Body of pancreas (tissue), 4 donors: ENCODE results near the gene MMP3. TPM values are rescaled to one million over a fixed set of nuclear protein-coding genes. Genes with fewer than 3 reads are reported as not detected.
"Not testable (repeated sequence)": the region's sequence is repeated elsewhere in the genome, so short reads cannot be mapped to it uniquely, and the experiment has no call there.

ENCODE experiments used
- ATAC-seq: fragments of 150-250 bp; one replicate; pipeline ENCODE4 v1.9.1; 2016
- DNase-seq, 4 donors: peaks; one replicate each; pipeline ENCODE4 v3.0.0-alpha.2; 2019
- H3K27ac ChIP-seq, 4 donors: fragments of 200-600 bp; sonication (generic); 1 replicate in 3 of 4; 2 replicates in 1 of 4; pipeline versions ENCODE4 v1.5.1 to v1.6.1; 2016 to 2019; ENCODE audit warnings: mild to moderate bottlenecking in 1 of 4, mixed read lengths in 1 of 4, moderate library complexity in 1 of 4
- H3K27me3 ChIP-seq, 2 donors: fragments of 200-600 bp; sonication (generic); one replicate each; pipeline ENCODE4 v1.6.0; 2016; ENCODE audit warnings: mild to moderate bottlenecking in 1 of 2
- H3K36me3 ChIP-seq, 2 donors: fragments of 200-600 bp; sonication (generic); replicated peaks in 1 of 2; 2 replicates each; pipeline ENCODE4 v1.5.1; 2016; ENCODE audit warnings: low read depth in 2 of 2; ENCODE audit not compliant: insufficient read depth in 1 of 2
- H3K4me1 ChIP-seq: fragments of 200-600 bp; sonication (generic); one replicate; pipeline ENCODE4 v1.6.0; 2016
- H3K4me3 ChIP-seq, 2 donors: fragments of 200-600 bp; sonication (generic); 1 replicate in 1 of 2; 2 replicates in 1 of 2; pipeline ENCODE4 v1.5.1; 2016 to 2019
- H3K9me3 ChIP-seq, 3 donors: fragments of 200-600 bp; sonication (generic); 1 replicate in 2 of 3; 2 replicates in 1 of 3; pipeline ENCODE4 v1.5.1; 2016
- CTCF ChIP-seq, 7 experiments: fragments of 450-650 bp in 4 of 7; fragments of 200-600 bp in 3 of 7; sonication (generic) in 3 of 7; IDR thresholded peaks; one replicate each; pipeline ENCODE4 v1.5.1; 2016 to 2019; ENCODE audit warnings: antibody characterized with exemption in 7 of 7
- POLR2A ChIP-seq, 3 donors: fragments of 450-650 bp; IDR thresholded peaks; one replicate each; pipeline ENCODE4 v1.6.1; 2016; ENCODE audit warnings: antibody characterized with exemption in 3 of 3, mild to moderate bottlenecking in 2 of 3
- WGBS, 2 donors: methylation state at CpG; one replicate each; pipeline ENCODE4 v1.1.5; 2017; 5-methylcytosine and 5-hydroxymethylcytosine counted together
- intact Hi-C: fragments of 100-400 bp; cut with DNase I; formaldehyde crosslinking; loops from one replicate; pipeline ENCODE4 v1.15.1; 2023
- total RNA-seq, 2 donors: library from RNA; depleted of rRNA; stranded (reverse); fragments of >200 nt; gene quantifications; one replicate each; pipeline ENCODE4 v1.1.0, GENCODE V29; 2016

The MMP3 gene
- total RNA-seq, 2 donors from 2014 or later = 1.0 TPM; not detected in 1

GRCh38 chr11:102879801-102880200 is 36.4 kb upstream of the MMP3 start:
- H3K27ac ChIP-seq = no peak overlapping the region
- H3K4me1 ChIP-seq = no peaks in the 10 kb centered on the region
- H3K36me3 ChIP-seq = no peaks in the 10 kb centered on the region
- WGBS, 2 donors = 63 to 84% methylated on average over 5 of the region's 5 CpGs
- DNase-seq (peak in 1 of 4 donors; percentile 20), ATAC-seq (no peak)
- TF ChIP-seq POLR2A (IDR thresholded peaks at IDR 0.05) = no peak
- no peak for TF ChIP-seq CTCF (IDR thresholded peaks at IDR 0.05)
- no peaks in the 10 kb centered on the region for H3K9me3 ChIP-seq
- H3K4me3 ChIP-seq = no peak overlapping the region
- intact Hi-C loops = no loop called here
- no peaks in the 10 kb centered on the region for H3K27me3 ChIP-seq

- H3K27me3 ChIP-seq = no peaks in the 10 kb centered on the region
- no peak for TF ChIP-seq POLR2A (IDR thresholded peaks at IDR 0.05)
- no peak overlapping the region for H3K27ac ChIP-seq
- no peaks in the 10 kb centered on the region for H3K9me3 ChIP-seq
- H3K4me1 ChIP-seq = no peaks in the 10 kb centered on the region
- intact Hi-C loops = no loop called here
- ATAC-seq = no peak
- 78 to 84% methylated on average over 2 of the region's 2 CpGs for WGBS, 2 donors
- H3K4me3 ChIP-seq = no peak overlapping the region
- no peaks in the 10 kb centered on the region for H3K36me3 ChIP-seq
- no peak for DNase-seq
Measured at GRCh38 chr11:102878595-102878994, 35.2 kb upstream of the MMP3 start.

DNA sequence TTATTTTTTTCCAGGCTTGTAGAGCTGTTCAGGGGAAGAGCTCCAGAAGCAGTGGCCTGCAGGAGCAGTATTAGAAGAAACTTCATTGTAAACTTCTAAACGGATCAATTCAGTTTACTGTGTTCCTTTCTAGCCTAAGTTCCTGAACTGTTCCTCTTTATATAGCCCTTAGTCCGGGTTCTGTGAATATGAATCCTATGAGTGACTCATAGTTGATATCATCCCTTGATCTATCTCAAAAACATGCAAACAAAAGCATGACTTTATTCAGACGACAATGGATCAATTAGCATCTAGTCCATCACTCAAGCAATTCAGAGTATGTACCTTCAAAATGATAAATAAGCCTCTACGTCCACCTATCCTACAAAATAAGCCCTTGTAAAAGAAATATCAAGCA is 31.4 kb upstream of the MMP3 start, which contains the start of gene MMP12:
MMP12 (minus strand) TSS at position 131 of the 400 bp plus-strand sequence; CDS start at position 86, 45 bp downstream.
- H3K4me3 ChIP-seq = no peak within 1 kb of the TSS
- H3K27ac ChIP-seq = no peak within 1 kb of the TSS
- H3K36me3 ChIP-seq = no peaks in the 10 kb centered on the region
- ATAC-seq = no peak
- intact Hi-C loops = no loop called here
- 39 to 43% methylated on average over 4 of the region's 4 CpGs for WGBS, 2 donors
- H3K9me3 ChIP-seq = no peaks in the 10 kb centered on the region
- H3K4me1 ChIP-seq = no peaks in the 10 kb centered on the region
- TF ChIP-seq CTCF (IDR thresholded peaks at IDR 0.05) (no peak), POLR2A (IDR thresholded peaks at IDR 0.05) (no peak)
- no peaks in the 10 kb centered on the region for H3K27me3 ChIP-seq
- no peak for DNase-seq

DNA sequence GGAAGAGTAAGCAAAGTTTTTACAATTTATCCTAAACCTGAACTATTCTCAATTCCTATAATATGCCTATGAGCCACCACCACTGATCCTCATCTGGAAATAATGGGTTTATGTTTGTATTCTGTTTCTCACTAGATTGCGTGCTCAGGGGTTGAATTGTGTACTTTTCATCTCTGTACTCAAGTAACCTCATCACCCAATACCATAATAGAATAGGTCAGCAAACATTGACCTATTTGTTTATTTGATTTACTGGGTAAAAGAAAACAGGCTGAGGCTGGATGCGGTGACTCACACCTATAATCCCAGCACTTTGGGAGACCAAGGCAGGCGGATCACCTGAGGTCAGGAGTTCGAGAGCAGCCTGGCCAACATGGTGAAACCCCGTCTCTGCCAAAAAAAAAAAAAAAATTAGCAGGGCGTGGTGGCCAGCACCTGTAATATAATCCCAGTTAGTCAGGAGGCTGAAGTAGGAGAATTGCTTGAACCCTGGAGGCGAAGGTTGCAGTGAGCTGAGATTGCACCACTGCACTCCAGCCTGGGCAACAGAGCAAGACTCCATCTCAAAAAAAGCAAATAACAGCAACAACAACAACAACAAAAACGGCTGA is 26.1 kb upstream of the MMP3 start:
- H3K36me3 ChIP-seq, H3K9me3 ChIP-seq, H3K27me3 ChIP-seq, H3K27ac ChIP-seq, H3K4me1 ChIP-seq, DNase-seq, intact Hi-C loops, H3K4me3 ChIP-seq, ATAC-seq: not testable (repeated sequence)
- 60 to 62% methylated on average over 8 of the region's 8 CpGs for WGBS, 2 donors

DNA sequence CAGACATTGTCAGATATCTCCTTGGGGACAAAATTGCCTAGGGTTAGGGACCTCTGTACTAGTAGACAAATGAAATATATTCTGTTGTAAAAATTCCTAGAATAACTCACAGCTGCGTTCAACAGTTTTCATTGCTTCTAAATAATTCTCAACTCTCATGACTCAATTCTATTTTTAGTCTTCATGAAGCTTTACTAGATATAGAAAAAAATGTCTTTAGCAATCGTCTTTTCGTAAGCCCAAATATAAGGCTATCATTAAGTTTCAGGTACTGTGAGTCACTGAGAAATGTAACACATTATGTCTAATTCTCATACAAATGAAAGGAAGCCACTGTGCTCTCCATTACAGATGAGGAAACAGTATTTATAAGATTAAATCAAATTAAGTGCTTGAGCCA is 24.9 kb upstream of the MMP3 start:
- Histone ChIP-seq H3K9me3 (no peaks in the 10 kb centered on the region), H3K36me3 (no peaks in the 10 kb centered on the region), H3K27me3 (no peaks in the 10 kb centered on the region), H3K4me1 (no peaks in the 10 kb centered on the region), H3K4me3 (no peak overlapping the region), H3K27ac (no peak overlapping the region)
- ATAC-seq (no peak), DNase-seq (no peak)
- TF ChIP-seq POLR2A (IDR thresholded peaks at IDR 0.05) (no peak), CTCF (IDR thresholded peaks at IDR 0.05) (no peak)
- intact Hi-C loops = no loop called here
- WGBS, 2 donors = 68 to 78% methylated on average over 3 of the region's 3 CpGs

- H3K4me1 ChIP-seq = no peaks in the 10 kb centered on the region
- no peak overlapping the region for H3K4me3 ChIP-seq
- no peaks in the 10 kb centered on the region for H3K9me3 ChIP-seq
- intact Hi-C loops = no loop called here
- no peaks in the 10 kb centered on the region for H3K36me3 ChIP-seq
- no peaks in the 10 kb centered on the region for H3K27me3 ChIP-seq
- ATAC-seq (no peak), DNase-seq (no peak)
- 65 to 83% methylated on average over 1 of the region's 1 CpG for WGBS, 2 donors
- TF ChIP-seq CTCF (IDR thresholded peaks at IDR 0.05) = no peak
- TF ChIP-seq POLR2A (IDR thresholded peaks at IDR 0.05) = no peak
- no peak overlapping the region for H3K27ac ChIP-seq
Measured at GRCh38 chr11:102864724-102865123, 21.3 kb upstream of the MMP3 start.
